Astrocyte (in vitro differentiated cells and primary cell): ENCODE measurements around the gene BAG3. TPM values are rescaled to one million over a fixed set of nuclear protein-coding genes. Genes with fewer than 3 reads are reported as not detected.

ENCODE experiments used
- DNase-seq: peaks from one replicate; pipeline ENCODE4 v3.0.0-alpha.2; 2010; ENCODE audit warnings: low read depth
- FAIRE-seq: peaks from 2 replicates; lab custom pipeline; 2011; peaks lifted over from hg19 to GRCh38; lab: Jason Lieb, UNC
- H2AFZ ChIP-seq: 2 replicates; pipeline ENCODE4 v1.6.0; 2012; ENCODE audit warnings: low read depth, low read length, inconsistent platforms
- H3K27ac ChIP-seq: 2 replicates; pipeline ENCODE4 v1.5.1; 2011; ENCODE audit warnings: low read depth, low read length, inconsistent platforms
- H3K27me3 ChIP-seq: 2 replicates; pipeline ENCODE4 v1.6.0; 2011; ENCODE audit warnings: low read length, inconsistent platforms; ENCODE audit not compliant: insufficient read depth
- H3K36me3 ChIP-seq: 2 replicates; pipeline ENCODE4 v1.5.1; 2011; ENCODE audit warnings: low read length, inconsistent platforms; ENCODE audit not compliant: insufficient read depth
- H3K4me1 ChIP-seq: 2 replicates; pipeline ENCODE4 v1.5.1; 2011; ENCODE audit warnings: low read length, inconsistent platforms; ENCODE audit not compliant: insufficient read depth
- H3K4me2 ChIP-seq: 2 replicates; pipeline ENCODE4 v1.6.0; 2012; ENCODE audit warnings: low read length, inconsistent platforms
- H3K4me3 ChIP-seq: 2 replicates; pipeline ENCODE4 v1.5.1; 2011; ENCODE audit warnings: low read depth, mild to moderate bottlenecking, low read length, inconsistent platforms; ENCODE audit not compliant: insufficient read depth
- H3K79me2 ChIP-seq: 2 replicates; pipeline ENCODE4 v1.6.0; 2012; ENCODE audit warnings: mild to moderate bottlenecking, low read length, inconsistent platforms; ENCODE audit not compliant: insufficient read depth
- H3K9ac ChIP-seq: 2 replicates; pipeline ENCODE4 v1.6.0; 2012; ENCODE audit warnings: mild to moderate bottlenecking, low read length, inconsistent platforms
- H3K9me3 ChIP-seq: 2 replicates; pipeline ENCODE4 v1.5.1; 2012; ENCODE audit warnings: low read depth, mild to moderate bottlenecking, low read length, inconsistent platforms; ENCODE audit not compliant: insufficient read depth
- H4K20me1 ChIP-seq: 2 replicates; pipeline ENCODE4 v1.6.0; 2012; ENCODE audit warnings: low read length, inconsistent platforms; ENCODE audit not compliant: insufficient read depth
- H3K27ac Mint-ChIP-seq: one replicate; pipeline ENCODE4 v1.8.0; 2021; ENCODE audit warnings: mild to moderate bottlenecking, mixed read lengths; ENCODE audit not compliant: unreplicated experiment
- H3K27me3 Mint-ChIP-seq: one replicate; pipeline ENCODE4 v1.8.0; 2021; ENCODE audit warnings: low read depth, mixed read lengths; ENCODE audit not compliant: unreplicated experiment
- H3K36me3 Mint-ChIP-seq: one replicate; pipeline ENCODE4 v1.8.0; 2021; ENCODE audit warnings: low read depth, mixed read lengths; ENCODE audit not compliant: unreplicated experiment
- H3K4me1 Mint-ChIP-seq: one replicate; pipeline ENCODE4 v1.8.0; 2021; ENCODE audit warnings: low read depth, mixed read lengths; ENCODE audit not compliant: unreplicated experiment
- H3K4me3 Mint-ChIP-seq: one replicate; pipeline ENCODE4 v1.8.0; 2021; ENCODE audit warnings: mild to moderate bottlenecking, moderate library complexity, mixed read lengths; ENCODE audit not compliant: unreplicated experiment
- H3K9me3 Mint-ChIP-seq: one replicate; pipeline ENCODE4 v1.8.0; 2021; ENCODE audit warnings: mild to moderate bottlenecking, mixed read lengths; ENCODE audit not compliant: unreplicated experiment
- CTCF ChIP-seq: IDR thresholded peaks from 2 replicates; pipeline ENCODE4 v1.5.1; 2011; ENCODE audit warnings: low read depth, mild to moderate bottlenecking, inconsistent platforms, low read length, moderate library complexity; ENCODE audit not compliant: insufficient read depth
- EZH2 ChIP-seq: IDR thresholded peaks from 2 replicates; pipeline ENCODE4 v1.6.1; 2012; ENCODE audit warnings: mild to moderate bottlenecking, low read length, inconsistent platforms; ENCODE audit not compliant: insufficient read depth
- total RNA-seq: library from RNA; stranded (reverse); gene quantifications from 2 replicates; pipeline ENCODE4 v1.2.1, GENCODE V29; 2021

The BAG3 gene
- total RNA-seq, 1 donor from 2014 or later = 71.6 TPM

GRCh38 chr10:119650062-119650461, 1.1 kb upstream of the BAG3 start:
- H3K36me3 ChIP-seq = no peaks in the 10 kb centered on the region
- H3K4me2 ChIP-seq = peak overlapping the region; percentile 82
- TF ChIP-seq CTCF (no peak), EZH2 (no peak)
- Mint-ChIP-seq H3K36me3 (peaks cover 4% of the 10 kb centered on the region), H3K27me3 (no peaks in the 10 kb centered on the region), H3K9me3 (peaks cover 6% of the 10 kb centered on the region), H3K4me1 (peaks cover 14% of the 10 kb centered on the region), H3K27ac (no peak overlapping the region), H3K4me3 (peak overlapping the region; percentile 91)
- H3K27me3 ChIP-seq = no peaks in the 10 kb centered on the region
- H3K4me1 ChIP-seq = peaks cover 19% of the 10 kb centered on the region
- H3K79me2 ChIP-seq = peaks cover 38% of the 10 kb centered on the region
- no peak overlapping the region for H3K27ac ChIP-seq
- no peak for DNase-seq
- peaks cover 30% of the 10 kb centered on the region for H4K20me1 ChIP-seq
- H3K9ac ChIP-seq = no peak overlapping the region
- no peak for FAIRE-seq
- no peak overlapping the region for H3K4me3 ChIP-seq
- H3K9me3 ChIP-seq = peaks cover 5% of the 10 kb centered on the region
- no peak overlapping the region for H2AFZ ChIP-seq

GRCh38 chr10:119651514-119652360, 557 bp downstream of the BAG3 start:
- Histone ChIP-seq H3K9me3 (no peaks in the 10 kb centered on the region), H4K20me1 (peaks cover 46% of the 10 kb centered on the region), H3K4me3 (peak overlapping the region; percentile 91), H3K4me2 (peak overlapping the region; percentile 82), H3K4me1 (peaks cover 36% of the 10 kb centered on the region), H3K9ac (peak overlapping the region; percentile 97), H3K27ac (peak overlapping the region; percentile 94), H3K27me3 (no peaks in the 10 kb centered on the region), H3K36me3 (peaks cover 3% of the 10 kb centered on the region), H2AFZ (peak overlapping the region; percentile 62), H3K79me2 (peaks cover 55% of the 10 kb centered on the region)
- peaks cover 6% of the 10 kb centered on the region for H3K36me3 Mint-ChIP-seq
- no peak for TF ChIP-seq CTCF
- DNase-seq (no peak), FAIRE-seq (no peak)
- no peaks in the 10 kb centered on the region for H3K9me3 Mint-ChIP-seq
- peak overlapping the region; percentile 85 for H3K27ac Mint-ChIP-seq
- H3K4me1 Mint-ChIP-seq = peaks cover 30% of the 10 kb centered on the region
- peak overlapping the region; percentile 87 for H3K4me3 Mint-ChIP-seq
- H3K27me3 Mint-ChIP-seq = no peaks in the 10 kb centered on the region

- no peak overlapping the region for H2AFZ ChIP-seq
- Mint-ChIP-seq H3K9me3 (no peaks in the 10 kb centered on the region), H3K4me1 (peaks cover 36% of the 10 kb centered on the region), H3K4me3 (peak overlapping the region; percentile 87), H3K27me3 (no peaks in the 10 kb centered on the region), H3K36me3 (peaks cover 6% of the 10 kb centered on the region), H3K27ac (peak overlapping the region; percentile 69)
- peak overlapping the region; percentile 82 for H3K4me2 ChIP-seq
- H3K27ac ChIP-seq = peak overlapping the region; percentile 94
- peak overlapping the region; percentile 91 for H3K4me3 ChIP-seq
- H3K4me1 ChIP-seq = peaks cover 42% of the 10 kb centered on the region
- H3K9me3 ChIP-seq = no peaks in the 10 kb centered on the region
- TF ChIP-seq CTCF (peak; percentile 39), EZH2 (no peak)
- no peaks in the 10 kb centered on the region for H3K27me3 ChIP-seq
- H3K9ac ChIP-seq = peak overlapping the region; percentile 97
- FAIRE-seq = no peak
- peak; percentile 60 for DNase-seq
- peaks cover 3% of the 10 kb centered on the region for H3K36me3 ChIP-seq
- peaks cover 61% of the 10 kb centered on the region for H3K79me2 ChIP-seq
- H4K20me1 ChIP-seq = peaks cover 53% of the 10 kb centered on the region
Measured at GRCh38 chr10:119652361-119652730, 1.2 kb downstream of the BAG3 start.
